ENCODE results near the gene PIM3.
"Not testable (repeated sequence)": the region's sequence is repeated elsewhere in the genome, so short reads cannot be mapped to it uniquely, and the experiment has no call there.

Gene PIM3

GRCh38 chr22:49983148-49984042, 22.8 kb downstream of the PIM3 start:
- Histone ChIP-seq H3K9ac (ENCODE audit: low read length) (no peak overlapping the region), H2AFZ (ENCODE audit: low read length) (no peak overlapping the region), H3K27me3 (replicated peaks; ENCODE audit: insufficient read depth, low read length) (peaks cover 59% of the 10 kb centered on the region), H4K20me1 (ENCODE audit: insufficient read depth, low read length) (no peaks in the 10 kb centered on the region), H3K4me1 (ENCODE audit: low read length) (no peaks in the 10 kb centered on the region), H3K36me3 (replicated peaks; ENCODE audit: insufficient read depth, low read length) (no peaks in the 10 kb centered on the region), H3F3A (ENCODE audit: insufficient read depth, low read length) (no peaks in the 10 kb centered on the region), H3K79me2 (ENCODE audit: low read length) (no peaks in the 10 kb centered on the region), H3K9me3 (replicated peaks; ENCODE audit: insufficient read depth, low read length) (no peaks in the 10 kb centered on the region), H3K27ac (ENCODE audit: low read length) (no peak overlapping the region), H3K9me2 (replicated peaks; ENCODE audit: insufficient read depth, low read length) (no peaks in the 10 kb centered on the region), H3K4me2 (ENCODE audit: low read depth, low read length) (no peak overlapping the region), H3K4me3 (ENCODE audit: low read length) (no peak overlapping the region)
- TF ChIP-seq EZH2phosphoT487 (IDR thresholded peaks at IDR 0.05; ENCODE audit: low read length) (no peak), CTCF (IDR thresholded peaks at IDR 0.05; ENCODE audit: low read length) (no peak)
- DNase-seq = no peak

- H3K9me3 ChIP-seq (replicated peaks; ENCODE audit: insufficient read depth, low read length) = no peaks in the 10 kb centered on the region
- TF ChIP-seq CTCF (IDR thresholded peaks at IDR 0.05; ENCODE audit: low read length) = no peak
- no peak for TF ChIP-seq EZH2 (optimal IDR thresholded peaks at IDR 0.05; ENCODE audit: low read depth, low read length)
- TF ChIP-seq EZH2phosphoT487 (IDR thresholded peaks at IDR 0.05; ENCODE audit: low read length) = no peak
- H3K36me3 ChIP-seq (replicated peaks; ENCODE audit: insufficient read depth, low read length) = no peaks in the 10 kb centered on the region
- H3K9me2 ChIP-seq (replicated peaks; ENCODE audit: insufficient read depth, low read length) = no peaks in the 10 kb centered on the region
- H3K27ac ChIP-seq (ENCODE audit: low read length) = no peak overlapping the region
- DNase-seq = no peak
- no peaks in the 10 kb centered on the region for H3K4me1 ChIP-seq (ENCODE audit: low read length)
- no peaks in the 10 kb centered on the region for H4K20me1 ChIP-seq (ENCODE audit: insufficient read depth, low read length)
- H3K27me3 ChIP-seq (replicated peaks; ENCODE audit: insufficient read depth, low read length) = peaks cover 63% of the 10 kb centered on the region
- no peaks in the 10 kb centered on the region for H3F3A ChIP-seq (ENCODE audit: insufficient read depth, low read length)
- no peak overlapping the region for H3K9ac ChIP-seq (ENCODE audit: low read length)
- no peaks in the 10 kb centered on the region for H3K79me2 ChIP-seq (ENCODE audit: low read length)
- H2AFZ ChIP-seq (ENCODE audit: low read length) = no peak overlapping the region
- no peak overlapping the region for H3K4me2 ChIP-seq (ENCODE audit: low read depth, low read length)
- H3K4me3 ChIP-seq (ENCODE audit: low read length) = no peak overlapping the region
These were observed 25.8 kb downstream of the PIM3 start for GRCh38 chr22:49986325-49986724.

- H2AFZ ChIP-seq (ENCODE audit: low read length); H3K4me1 ChIP-seq (ENCODE audit: low read length); H4K20me1 ChIP-seq (ENCODE audit: insufficient read depth, low read length); H3K9ac ChIP-seq (ENCODE audit: low read length); H3K9me2 ChIP-seq (replicated peaks; ENCODE audit: insufficient read depth, low read length); DNase-seq; H3K36me3 ChIP-seq (replicated peaks; ENCODE audit: insufficient read depth, low read length); H3F3A ChIP-seq (ENCODE audit: insufficient read depth, low read length); H3K4me3 ChIP-seq (ENCODE audit: low read length); H3K79me2 ChIP-seq (ENCODE audit: low read length); H3K9me3 ChIP-seq (replicated peaks; ENCODE audit: insufficient read depth, low read length); H3K4me2 ChIP-seq (ENCODE audit: low read depth, low read length); H3K27ac ChIP-seq (ENCODE audit: low read length): not testable (repeated sequence)
- H3K27me3 ChIP-seq (replicated peaks; ENCODE audit: insufficient read depth, low read length) = peaks cover 62% of the 10 kb centered on the region
These were observed 29.3 kb downstream of the PIM3 start for GRCh38 chr22:49989826-49990225.

- TF ChIP-seq CTCF (IDR thresholded peaks at IDR 0.05; ENCODE audit: low read length) = no peak
- no peak for TF ChIP-seq EZH2phosphoT487 (IDR thresholded peaks at IDR 0.05; ENCODE audit: low read length)
- TF ChIP-seq EZH2 (optimal IDR thresholded peaks at IDR 0.05; ENCODE audit: low read depth, low read length) = no peak
- Histone ChIP-seq H3K9me2 (replicated peaks; ENCODE audit: insufficient read depth, low read length) (no peaks in the 10 kb centered on the region), H3K79me2 (ENCODE audit: low read length) (no peaks in the 10 kb centered on the region), H3K27me3 (replicated peaks; ENCODE audit: insufficient read depth, low read length) (peaks cover 48% of the 10 kb centered on the region), H3F3A (ENCODE audit: insufficient read depth, low read length) (no peaks in the 10 kb centered on the region), H3K27ac (ENCODE audit: low read length) (no peak overlapping the region), H2AFZ (ENCODE audit: low read length) (no peak overlapping the region), H3K4me3 (ENCODE audit: low read length) (no peak overlapping the region), H3K4me1 (ENCODE audit: low read length) (no peaks in the 10 kb centered on the region), H3K9ac (ENCODE audit: low read length) (no peak overlapping the region), H3K4me2 (ENCODE audit: low read depth, low read length) (no peak overlapping the region), H4K20me1 (ENCODE audit: insufficient read depth, low read length) (no peaks in the 10 kb centered on the region), H3K36me3 (replicated peaks; ENCODE audit: insufficient read depth, low read length) (no peaks in the 10 kb centered on the region), H3K9me3 (replicated peaks; ENCODE audit: insufficient read depth, low read length) (no peaks in the 10 kb centered on the region)
- DNase-seq = no peak
These were observed 30.6 kb downstream of the PIM3 start for GRCh38 chr22:49991167-49991566.

All from MM.1S (cell line).